GM23338 (cell line): ENCODE data around the gene ENTHD1. TPM values are rescaled to one million over a fixed set of nuclear protein-coding genes. Genes with fewer than 3 reads are reported as not detected.

Experiments
- ATAC-seq: fragments of 200-7000 bp; cut with Tn5 transposase; 3 replicates; pipeline ENCODE4 v1.9.1; 2020
- DNase-seq: peaks from one replicate; pipeline ENCODE4 v3.0.0-alpha.2; 2015; ENCODE audit warnings: low spot score
- H2AFZ ChIP-seq: fragments of 200-600 bp; sonication (generic); 2 replicates; pipeline ENCODE4 v1.8.0; 2016; ENCODE audit warnings: antibody characterized with exemption, mild to moderate bottlenecking, moderate library complexity
- H3F3A ChIP-seq: fragments of 200-600 bp; sonication (generic); replicated peaks from 2 replicates; pipeline ENCODE4 v1.8.0; 2017; ENCODE audit warnings: antibody characterized with exemption, mixed run types, low read depth
- H3K27ac ChIP-seq: fragments of 200-600 bp; sonication (generic); 2 replicates; pipeline ENCODE4 v1.6.1; 2016; ENCODE audit warnings: low read depth
- H3K27me3 ChIP-seq: fragments of 200-600 bp; sonication (generic); 2 replicates; pipeline ENCODE4 v1.8.0; 2016; ENCODE audit warnings: mild to moderate bottlenecking, mixed run types, moderate library complexity; ENCODE audit not compliant: insufficient read depth
- H3K36me3 ChIP-seq: fragments of 200-600 bp; sonication (generic); 2 replicates; pipeline ENCODE4 v1.8.0; 2016; ENCODE audit warnings: mild to moderate bottlenecking; ENCODE audit not compliant: insufficient read depth
- H3K4me1 ChIP-seq: fragments of 200-600 bp; sonication (generic); 2 replicates; pipeline ENCODE4 v1.8.0; 2016; ENCODE audit warnings: mild to moderate bottlenecking, moderate library complexity; ENCODE audit not compliant: insufficient read depth
- H3K4me2 ChIP-seq: fragments of 200-600 bp; sonication (generic); 2 replicates; pipeline ENCODE4 v1.7.1; 2017; ENCODE audit warnings: mixed run types
- H3K4me3 ChIP-seq: fragments of 200-600 bp; sonication (generic); 2 replicates; pipeline ENCODE4 v1.6.1; 2016; ENCODE audit warnings: mixed run types
- H3K79me2 ChIP-seq: fragments of 200-600 bp; sonication (generic); replicated peaks from 2 replicates; pipeline ENCODE4 v1.8.0; 2017; ENCODE audit warnings: mild to moderate bottlenecking; ENCODE audit not compliant: insufficient read depth
- H3K9me2 ChIP-seq: fragments of 200-600 bp; sonication (generic); 2 replicates; pipeline ENCODE4 v1.8.0; 2017; ENCODE audit not compliant: insufficient read depth
- H4K20me1 ChIP-seq: fragments of 200-600 bp; sonication (generic); replicated peaks from 2 replicates; pipeline ENCODE4 v1.8.0; 2017; ENCODE audit warnings: mild to moderate bottlenecking; ENCODE audit not compliant: insufficient read depth
- H3K27ac Mint-ChIP-seq: 2 replicates; pipeline ENCODE4 v1.8.0; 2020; ENCODE audit warnings: inconsistent platforms, mild to moderate bottlenecking, moderate library complexity, mixed read lengths
- H3K27me3 Mint-ChIP-seq: 3 replicates; pipeline ENCODE4 v1.8.0; 2022; ENCODE audit warnings: low read depth, mild to moderate bottlenecking, moderate library complexity, mixed read lengths, inconsistent platforms; ENCODE audit not compliant: insufficient read depth, poor library complexity
- H3K36me3 Mint-ChIP-seq: 3 replicates; pipeline ENCODE4 v1.8.0; 2021; ENCODE audit warnings: low read depth, mild to moderate bottlenecking, inconsistent platforms, moderate library complexity, mixed read lengths
- H3K4me1 Mint-ChIP-seq: 3 replicates; pipeline ENCODE4 v1.8.0; 2020; ENCODE audit warnings: mild to moderate bottlenecking, inconsistent platforms, mixed read lengths
- H3K4me3 Mint-ChIP-seq: 3 replicates; pipeline ENCODE4 v1.8.0; 2021; ENCODE audit warnings: moderate library complexity, mild to moderate bottlenecking, inconsistent platforms, mixed read lengths
- H3K9me3 Mint-ChIP-seq: 3 replicates; pipeline ENCODE4 v1.8.0; 2020; ENCODE audit warnings: moderate library complexity, mild to moderate bottlenecking, inconsistent platforms, mixed read lengths
- CREB1 ChIP-seq: fragments of 250-450 bp; sonication (Bioruptor Pico); IDR thresholded peaks from 2 replicates; pipeline ENCODE4 v1.5.0; 2020; ENCODE audit warnings: low read depth, mild to moderate bottlenecking, moderate library complexity
- EZH2 ChIP-seq: fragments of 200-600 bp; sonication (generic); IDR thresholded peaks from one replicate; pipeline ENCODE4 v1.8.0; 2017; ENCODE audit warnings: antibody characterized with exemption, mild to moderate bottlenecking, low read depth; ENCODE audit not compliant: unreplicated experiment
- EZH2phosphoT487 ChIP-seq: fragments of 200-600 bp; sonication (generic); IDR thresholded peaks from one replicate; pipeline ENCODE4 v1.8.1; 2018; ENCODE audit warnings: antibody characterized with exemption; ENCODE audit not compliant: unreplicated experiment
- NANOG ChIP-seq: IDR thresholded peaks from 2 replicates; pipeline ENCODE4 v1.6.1; 2016; ENCODE audit warnings: antibody characterized with exemption, borderline replicate concordance
- POLR2AphosphoS5 ChIP-seq: IDR thresholded peaks from 2 replicates; pipeline ENCODE4 v1.6.1; 2016; ENCODE audit warnings: antibody characterized with exemption, low read depth
- STAT1 ChIP-seq: IDR thresholded peaks from one replicate; pipeline ENCODE4 v1.6.1; 2016; ENCODE audit warnings: antibody characterized with exemption; ENCODE audit not compliant: unreplicated experiment
- ZNF114 ChIP-seq: fragments of 250-450 bp; sonication (Bioruptor Pico); IDR thresholded peaks from 2 replicates; pipeline ENCODE4 v1.5.0; 2020; ENCODE audit warnings: mild to moderate bottlenecking, moderate library complexity
- polyA plus RNA-seq: library from polyadenylated mRNA; unstranded; fragments of >200 nt; fragmentation: Nextera tagmentation; extraction: Ambion mirVana; gene quantifications from 2 replicates; pipeline ENCODE4 v1.2.1, GENCODE V29; 2016
- total RNA-seq: library from RNA; depleted of rRNA; stranded (reverse); fragments of >200 nt; shearing (Covaris generic); gene quantifications from 2 replicates; pipeline ENCODE4 v1.2.3, GENCODE V29; 2014
- TF ChIP-seq, protein P1 (sequence below): fragments of 250-450 bp; sonication (Bioruptor Pico); IDR thresholded peaks from 2 replicates; pipeline ENCODE4 v1.5.0; 2020; ENCODE audit warnings: mild to moderate bottlenecking, moderate library complexity
- TF ChIP-seq, protein P2 (sequence below), 2 experiments: fragments of 200-600 bp in 1 of 2; sonication (generic) in 1 of 2; conservative IDR thresholded peaks; 2 replicates each; pipeline versions ENCODE4 v1.5.1 to v1.6.1; 2016 to 2017; ENCODE audit warnings: antibody characterized with exemption in 2 of 2, low read depth in 2 of 2, mild to moderate bottlenecking in 2 of 2, moderate library complexity in 1 of 2
- TF ChIP-seq, protein P3 (sequence below): IDR thresholded peaks from 2 replicates; pipeline ENCODE4 v1.6.1; 2016; ENCODE audit warnings: antibody characterized with exemption

Gene ENTHD1
- total and polyA plus RNA-seq, 2 experiments from 2014 or later = not detected

DNA sequence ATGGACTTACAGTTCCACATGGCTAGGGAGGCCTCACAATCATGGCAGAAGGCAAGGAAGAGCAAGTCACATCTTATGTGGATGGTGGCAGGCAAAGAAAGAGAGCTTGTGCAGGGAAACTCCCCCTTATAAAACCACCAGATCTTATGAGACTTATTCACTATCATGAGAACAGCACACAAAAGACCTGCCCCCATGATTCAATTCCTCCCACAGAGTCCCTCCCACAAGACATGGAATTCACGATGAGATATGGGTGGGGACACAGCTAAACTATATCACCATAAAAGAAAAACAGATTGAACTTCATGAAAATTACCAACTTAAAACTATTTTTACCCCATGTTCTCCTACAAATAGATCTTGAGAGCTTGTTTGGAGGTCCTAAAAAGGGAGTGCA lies 19.6 kb downstream of the ENTHD1 start:
- Histone ChIP-seq H3K36me3 (no peaks in the 10 kb centered on the region), H4K20me1 (no peaks in the 10 kb centered on the region), H3K27ac (no peak overlapping the region), H3K4me2 (no peak overlapping the region), H3K4me1 (no peaks in the 10 kb centered on the region), H3K27me3 (no peaks in the 10 kb centered on the region), H3K79me2 (no peaks in the 10 kb centered on the region), H3K4me3 (no peak overlapping the region), H3K9me2 (0 out of 2 replicates have a peak, but pooled peaks cover 3% of the 10 kb centered on the region), H3F3A (no peaks in the 10 kb centered on the region), H2AFZ (no peak overlapping the region)
- Mint-ChIP-seq H3K36me3 (no peaks in the 10 kb centered on the region), H3K27ac (no peak overlapping the region), H3K4me3 (no peak overlapping the region), H3K9me3 (no peaks in the 10 kb centered on the region), H3K27me3 (no peaks in the 10 kb centered on the region), H3K4me1 (no peaks in the 10 kb centered on the region)
- ATAC-seq (no peak), DNase-seq (no peak)
- TF ChIP-seq, protein P1, sequence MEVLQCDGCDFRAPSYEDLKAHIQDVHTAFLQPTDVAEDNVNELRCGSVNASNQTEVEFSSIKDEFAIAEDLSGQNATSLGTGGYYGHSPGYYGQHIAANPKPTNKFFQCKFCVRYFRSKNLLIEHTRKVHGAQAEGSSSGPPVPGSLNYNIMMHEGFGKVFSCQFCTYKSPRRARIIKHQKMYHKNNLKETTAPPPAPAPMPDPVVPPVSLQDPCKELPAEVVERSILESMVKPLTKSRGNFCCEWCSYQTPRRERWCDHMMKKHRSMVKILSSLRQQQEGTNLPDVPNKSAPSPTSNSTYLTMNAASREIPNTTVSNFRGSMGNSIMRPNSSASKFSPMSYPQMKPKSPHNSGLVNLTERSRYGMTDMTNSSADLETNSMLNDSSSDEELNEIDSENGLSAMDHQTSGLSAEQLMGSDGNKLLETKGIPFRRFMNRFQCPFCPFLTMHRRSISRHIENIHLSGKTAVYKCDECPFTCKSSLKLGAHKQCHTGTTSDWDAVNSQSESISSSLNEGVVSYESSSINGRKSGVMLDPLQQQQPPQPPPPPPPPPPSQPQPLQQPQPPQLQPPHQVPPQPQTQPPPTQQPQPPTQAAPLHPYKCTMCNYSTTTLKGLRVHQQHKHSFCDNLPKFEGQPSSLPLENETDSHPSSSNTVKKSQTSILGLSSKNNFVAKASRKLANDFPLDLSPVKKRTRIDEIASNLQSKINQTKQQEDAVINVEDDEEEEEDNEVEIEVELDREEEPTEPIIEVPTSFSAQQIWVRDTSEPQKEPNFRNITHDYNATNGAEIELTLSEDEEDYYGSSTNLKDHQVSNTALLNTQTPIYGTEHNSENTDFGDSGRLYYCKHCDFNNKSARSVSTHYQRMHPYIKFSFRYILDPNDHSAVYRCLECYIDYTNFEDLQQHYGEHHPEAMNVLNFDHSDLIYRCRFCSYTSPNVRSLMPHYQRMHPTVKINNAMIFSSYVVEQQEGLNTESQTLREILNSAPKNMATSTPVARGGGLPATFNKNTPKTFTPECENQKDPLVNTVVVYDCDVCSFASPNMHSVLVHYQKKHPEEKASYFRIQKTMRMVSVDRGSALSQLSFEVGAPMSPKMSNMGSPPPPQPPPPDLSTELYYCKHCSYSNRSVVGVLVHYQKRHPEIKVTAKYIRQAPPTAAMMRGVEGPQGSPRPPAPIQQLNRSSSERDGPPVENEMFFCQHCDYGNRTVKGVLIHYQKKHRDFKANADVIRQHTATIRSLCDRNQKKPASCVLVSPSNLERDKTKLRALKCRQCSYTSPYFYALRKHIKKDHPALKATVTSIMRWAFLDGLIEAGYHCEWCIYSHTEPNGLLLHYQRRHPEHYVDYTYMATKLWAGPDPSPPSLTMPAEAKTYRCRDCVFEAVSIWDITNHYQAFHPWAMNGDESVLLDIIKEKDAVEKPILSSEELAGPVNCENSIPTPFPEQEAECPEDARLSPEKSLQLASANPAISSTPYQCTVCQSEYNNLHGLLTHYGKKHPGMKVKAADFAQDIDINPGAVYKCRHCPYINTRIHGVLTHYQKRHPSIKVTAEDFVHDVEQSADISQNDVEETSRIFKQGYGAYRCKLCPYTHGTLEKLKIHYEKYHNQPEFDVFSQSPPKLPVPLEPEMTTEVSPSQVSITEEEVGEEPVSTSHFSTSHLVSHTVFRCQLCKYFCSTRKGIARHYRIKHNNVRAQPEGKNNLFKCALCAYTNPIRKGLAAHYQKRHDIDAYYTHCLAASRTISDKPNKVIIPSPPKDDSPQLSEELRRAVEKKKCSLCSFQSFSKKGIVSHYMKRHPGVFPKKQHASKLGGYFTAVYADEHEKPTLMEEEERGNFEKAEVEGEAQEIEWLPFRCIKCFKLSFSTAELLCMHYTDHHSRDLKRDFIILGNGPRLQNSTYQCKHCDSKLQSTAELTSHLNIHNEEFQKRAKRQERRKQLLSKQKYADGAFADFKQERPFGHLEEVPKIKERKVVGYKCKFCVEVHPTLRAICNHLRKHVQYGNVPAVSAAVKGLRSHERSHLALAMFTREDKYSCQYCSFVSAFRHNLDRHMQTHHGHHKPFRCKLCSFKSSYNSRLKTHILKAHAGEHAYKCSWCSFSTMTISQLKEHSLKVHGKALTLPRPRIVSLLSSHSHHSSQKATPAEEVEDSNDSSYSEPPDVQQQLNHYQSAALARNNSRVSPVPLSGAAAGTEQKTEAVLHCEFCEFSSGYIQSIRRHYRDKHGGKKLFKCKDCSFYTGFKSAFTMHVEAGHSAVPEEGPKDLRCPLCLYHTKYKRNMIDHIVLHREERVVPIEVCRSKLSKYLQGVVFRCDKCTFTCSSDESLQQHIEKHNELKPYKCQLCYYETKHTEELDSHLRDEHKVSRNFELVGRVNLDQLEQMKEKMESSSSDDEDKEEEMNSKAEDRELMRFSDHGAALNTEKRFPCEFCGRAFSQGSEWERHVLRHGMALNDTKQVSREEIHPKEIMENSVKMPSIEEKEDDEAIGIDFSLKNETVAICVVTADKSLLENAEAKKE (CRISPR knock-in tag) = no peak
- no peak for TF ChIP-seq POLR2AphosphoS5
- TF ChIP-seq, protein P2, sequence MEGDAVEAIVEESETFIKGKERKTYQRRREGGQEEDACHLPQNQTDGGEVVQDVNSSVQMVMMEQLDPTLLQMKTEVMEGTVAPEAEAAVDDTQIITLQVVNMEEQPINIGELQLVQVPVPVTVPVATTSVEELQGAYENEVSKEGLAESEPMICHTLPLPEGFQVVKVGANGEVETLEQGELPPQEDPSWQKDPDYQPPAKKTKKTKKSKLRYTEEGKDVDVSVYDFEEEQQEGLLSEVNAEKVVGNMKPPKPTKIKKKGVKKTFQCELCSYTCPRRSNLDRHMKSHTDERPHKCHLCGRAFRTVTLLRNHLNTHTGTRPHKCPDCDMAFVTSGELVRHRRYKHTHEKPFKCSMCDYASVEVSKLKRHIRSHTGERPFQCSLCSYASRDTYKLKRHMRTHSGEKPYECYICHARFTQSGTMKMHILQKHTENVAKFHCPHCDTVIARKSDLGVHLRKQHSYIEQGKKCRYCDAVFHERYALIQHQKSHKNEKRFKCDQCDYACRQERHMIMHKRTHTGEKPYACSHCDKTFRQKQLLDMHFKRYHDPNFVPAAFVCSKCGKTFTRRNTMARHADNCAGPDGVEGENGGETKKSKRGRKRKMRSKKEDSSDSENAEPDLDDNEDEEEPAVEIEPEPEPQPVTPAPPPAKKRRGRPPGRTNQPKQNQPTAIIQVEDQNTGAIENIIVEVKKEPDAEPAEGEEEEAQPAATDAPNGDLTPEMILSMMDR (conservative IDR thresholded peaks at IDR 0.05; ENCODE audit: low read depth in 2 of 2) = no peak
- TF ChIP-seq CREB1 = no peak
- TF ChIP-seq EZH2phosphoT487 = no peak
- no peak for TF ChIP-seq NANOG
- no peak for TF ChIP-seq STAT1
- TF ChIP-seq, protein P3, sequence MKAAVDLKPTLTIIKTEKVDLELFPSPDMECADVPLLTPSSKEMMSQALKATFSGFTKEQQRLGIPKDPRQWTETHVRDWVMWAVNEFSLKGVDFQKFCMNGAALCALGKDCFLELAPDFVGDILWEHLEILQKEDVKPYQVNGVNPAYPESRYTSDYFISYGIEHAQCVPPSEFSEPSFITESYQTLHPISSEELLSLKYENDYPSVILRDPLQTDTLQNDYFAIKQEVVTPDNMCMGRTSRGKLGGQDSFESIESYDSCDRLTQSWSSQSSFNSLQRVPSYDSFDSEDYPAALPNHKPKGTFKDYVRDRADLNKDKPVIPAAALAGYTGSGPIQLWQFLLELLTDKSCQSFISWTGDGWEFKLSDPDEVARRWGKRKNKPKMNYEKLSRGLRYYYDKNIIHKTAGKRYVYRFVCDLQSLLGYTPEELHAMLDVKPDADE = no peak
- no peak for TF ChIP-seq ZNF114 (CRISPR knock-in tag)
- TF ChIP-seq EZH2 = no peak
